ENCODE results near the gene HIRA. TPM values are rescaled to one million over a fixed set of nuclear protein-coding genes. Genes with fewer than 3 reads are reported as not detected.

The HIRA gene
- polyA plus RNA-seq, 3 donors = 1.8 to 20.7 (median 2.6) TPM

DNA sequence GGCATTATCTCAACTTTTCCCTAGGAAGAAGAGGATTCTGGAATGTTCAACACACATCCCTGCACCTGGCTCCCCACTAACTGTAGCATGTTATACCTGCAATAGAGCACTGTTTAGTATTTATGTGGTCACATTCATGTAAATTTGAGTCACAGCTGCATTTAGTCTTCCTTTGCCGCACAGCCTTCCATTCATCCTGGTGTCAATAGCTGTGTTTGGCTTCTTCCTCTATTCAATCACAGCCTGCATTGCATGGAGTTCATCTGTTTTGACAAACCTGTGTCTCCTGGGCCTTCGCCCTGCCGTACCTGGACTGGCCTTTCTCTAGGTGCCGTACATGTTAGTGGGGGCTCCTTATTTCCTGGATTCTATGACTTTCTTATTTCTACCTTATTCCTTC lies 20.0 kb upstream of the HIRA start:
- WGBS (ENCODE audit: insufficient coverage) = 100% methylated on average over 1 of the region's 4 CpGs
- Mint-ChIP-seq H3K9me3 (peaks cover 0 to 1% (median 0%) of the 10 kb centered on the region in 7 donors), H3K4me3 (no peak overlapping the region), H3K27ac (no peak overlapping the region), H3K36me3 (peaks cover 58 to 61% of the 10 kb centered on the region in 2 donors), H3K4me1 (peaks cover 14% of the 10 kb centered on the region), H3K27me3 (ENCODE audit: low read depth in 3 of 3) (no peaks in the 10 kb centered on the region)
- intact Hi-C loops (cut with micrococcal nuclease) = no loop called here
- H3K79me2 ChIP-seq (ENCODE audit: insufficient read depth, low read length) = peaks cover 11% of the 10 kb centered on the region
- no peak overlapping the region for H2AFZ ChIP-seq (ENCODE audit: insufficient read depth, low read depth, low read length, poor library complexity, severe bottlenecking)
- H3K9me3 ChIP-seq (replicated peaks in 1 of 2; ENCODE audit: control insufficient read depth in 1 of 2, insufficient read depth in 1 of 2, low read length in 2 of 2) = no peaks in the 10 kb centered on the region
- H3K27ac ChIP-seq (ENCODE audit: low read depth in 1 of 2, low read length in 2 of 2) = no peak overlapping the region
- TF ChIP-seq CTCF (IDR thresholded peaks at IDR 0.05) = no peak
- no peaks in the 10 kb centered on the region for H3K27me3 ChIP-seq (ENCODE audit: control insufficient read depth in 2 of 2, insufficient read depth in 2 of 2, low read length in 2 of 2)
- no peak overlapping the region for H3K4me3 ChIP-seq (replicated peaks in 1 of 3; ENCODE audit: low read depth in 2 of 3, low read length in 3 of 3)
- peaks cover 12 to 16% of the 10 kb centered on the region in 2 donors for H3K4me1 ChIP-seq (ENCODE audit: control insufficient read depth in 1 of 2, insufficient read depth in 2 of 2, low read length in 2 of 2)
- peaks cover 1% of the 10 kb centered on the region for H4K20me1 ChIP-seq (ENCODE audit: insufficient read depth, low read length)
- H3K36me3 ChIP-seq (replicated peaks in 1 of 2; ENCODE audit: control insufficient read depth in 1 of 2, insufficient read depth in 2 of 2, low read length in 2 of 2) = peaks cover 51 to 65% of the 10 kb centered on the region in 2 donors
- H3K4me2 ChIP-seq (replicated peaks; ENCODE audit: extremely low read depth, low read length, poor library complexity, severe bottlenecking) = no peak overlapping the region
- no peak overlapping the region for H3K9ac ChIP-seq (ENCODE audit: insufficient read depth, low read length, poor library complexity, severe bottlenecking)
- no peak for DNase-seq

- Histone ChIP-seq H3K4me3 (replicated peaks in 1 of 3; ENCODE audit: low read depth in 2 of 3, low read length in 3 of 3) (no peak overlapping the region), H2AFZ (ENCODE audit: insufficient read depth, low read depth, low read length, poor library complexity, severe bottlenecking) (no peak overlapping the region), H3K9me3 (replicated peaks in 1 of 2; ENCODE audit: control insufficient read depth in 1 of 2, insufficient read depth in 1 of 2, low read length in 2 of 2) (no peaks in the 10 kb centered on the region), H3K27ac (ENCODE audit: low read depth in 1 of 2, low read length in 2 of 2) (no peak overlapping the region), H3K79me2 (ENCODE audit: insufficient read depth, low read length) (peaks cover 21% of the 10 kb centered on the region), H4K20me1 (ENCODE audit: insufficient read depth, low read length) (peaks cover 5% of the 10 kb centered on the region), H3K4me1 (ENCODE audit: control insufficient read depth in 1 of 2, insufficient read depth in 2 of 2, low read length in 2 of 2) (peaks cover 16 to 26% of the 10 kb centered on the region in 2 donors), H3K4me2 (replicated peaks; ENCODE audit: extremely low read depth, low read length, poor library complexity, severe bottlenecking) (no peak overlapping the region), H3K9ac (ENCODE audit: insufficient read depth, low read length, poor library complexity, severe bottlenecking) (no peak overlapping the region), H3K36me3 (replicated peaks in 1 of 2; ENCODE audit: control insufficient read depth in 1 of 2, insufficient read depth in 2 of 2, low read length in 2 of 2) (peaks cover 41 to 55% of the 10 kb centered on the region in 2 donors), H3K27me3 (ENCODE audit: control insufficient read depth in 2 of 2, insufficient read depth in 2 of 2, low read length in 2 of 2) (no peaks in the 10 kb centered on the region)
- H3K9me3 Mint-ChIP-seq = peaks cover 0 to 1% (median 0%) of the 10 kb centered on the region in 7 donors
- H3K36me3 Mint-ChIP-seq = peaks cover 48 to 52% of the 10 kb centered on the region in 2 donors
- intact Hi-C loops (cut with micrococcal nuclease) = no loop called here
- no peak for DNase-seq
- 100% methylated on average over 2 of the region's 8 CpGs for WGBS (ENCODE audit: insufficient coverage)
- H3K4me1 Mint-ChIP-seq = peaks cover 20% of the 10 kb centered on the region
- no peak overlapping the region for H3K4me3 Mint-ChIP-seq
- no peaks in the 10 kb centered on the region for H3K27me3 Mint-ChIP-seq (ENCODE audit: low read depth in 3 of 3)
- no peak for TF ChIP-seq CTCF (IDR thresholded peaks at IDR 0.05)
- H3K27ac Mint-ChIP-seq = no peak overlapping the region
These were observed 19.0 kb upstream of the HIRA start for GRCh38 chr22:19450363-19451175.
